ENCODE measurements around the gene TMEM35B. TPM values are rescaled to one million over a fixed set of nuclear protein-coding genes. Genes with fewer than 3 reads are reported as not detected.

The TMEM35B gene
- total RNA-seq, 4 donors from 2014 or later: 50.1 to 123 (median 67.0) TPM

DNA sequence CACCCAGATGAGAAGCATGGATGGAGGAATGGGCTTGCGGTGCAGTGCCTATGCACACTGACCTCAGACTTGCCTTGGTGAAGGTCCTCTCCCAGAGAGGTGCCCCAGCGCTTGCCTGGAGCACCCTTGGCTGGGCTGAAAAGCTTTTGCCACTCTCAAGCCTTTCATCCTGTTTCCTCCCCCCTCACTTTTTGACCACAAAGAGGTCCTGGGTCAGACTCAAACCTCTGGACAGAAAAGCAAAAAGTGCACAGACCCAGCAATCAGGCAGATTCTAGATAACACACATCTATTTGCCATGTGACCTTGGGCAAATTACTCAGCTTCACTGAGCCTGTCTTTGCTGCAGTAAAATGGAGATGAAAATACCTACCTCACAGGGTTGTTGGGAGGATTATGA is 7.3 kb downstream of the TMEM35B start:
- TF ChIP-seq CTCF (IDR thresholded peaks at IDR 0.05) (no peak), POLR2A (IDR thresholded peaks at IDR 0.05) (no peak)

DNA sequence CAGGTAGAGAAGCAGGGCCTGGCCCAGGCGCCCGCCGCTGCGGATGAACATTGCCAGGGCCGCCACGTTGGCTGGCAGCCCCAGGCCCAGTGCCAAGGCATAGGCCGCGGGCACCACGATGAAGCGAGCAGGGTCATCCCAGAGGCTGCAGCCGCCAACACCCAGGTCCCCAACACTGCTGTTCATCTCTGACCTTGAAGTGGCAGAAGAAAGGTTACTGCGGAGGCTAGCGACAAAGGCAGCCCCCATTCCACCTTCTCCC is 8.0 kb downstream of the TMEM35B start:
- H3K36me3 ChIP-seq: no peaks in the 10 kb centered on the region
- H3K27me3 ChIP-seq: no peaks in the 10 kb centered on the region
- intact Hi-C loops (cut with DNase I): no loop called here
- WGBS, 2 donors: 92 to 100% methylated on average over 2 to 9 of the region's 13 CpGs
- peaks cover 2 to 19% of the 10 kb centered on the region in 2 donors for H3K4me1 ChIP-seq
- no peaks in the 10 kb centered on the region for H3K9me3 ChIP-seq
- TF ChIP-seq CTCF (IDR thresholded peaks at IDR 0.05) (no peak), POLR2A (IDR thresholded peaks at IDR 0.05) (no peak)
- DNase-seq: no peak
- no peak overlapping the region for H3K4me3 ChIP-seq (replicated peaks in 1 of 3)
- H3K27ac ChIP-seq: no peak overlapping the region

More for the DNA sequence above, 7.3 kb downstream of the TMEM35B start:
- no peak for DNase-seq
- Histone ChIP-seq H3K4me1 (peaks cover 2 to 15% of the 10 kb centered on the region in 2 donors), H3K27me3 (no peaks in the 10 kb centered on the region), H3K36me3 (no peaks in the 10 kb centered on the region), H3K9me3 (no peaks in the 10 kb centered on the region), H3K27ac (no peak overlapping the region), H3K4me3 (replicated peaks in 1 of 3) (no peak overlapping the region)
- intact Hi-C loops (cut with DNase I): no loop called here
- WGBS, 2 donors: 100% methylated on average over 2 of the region's 2 CpGs

- no peak overlapping the region for H3K4me3 ChIP-seq (replicated peaks in 1 of 3)
- H3K9me3 ChIP-seq: no peaks in the 10 kb centered on the region
- intact Hi-C loops (cut with DNase I): no loop called here
- WGBS, 2 donors: 72 to 79% methylated on average over 30 to 62 of the region's 72 CpGs
- H3K27ac ChIP-seq: no peak overlapping the region
- no peaks in the 10 kb centered on the region for H3K27me3 ChIP-seq
- no peak for DNase-seq
- no peaks in the 10 kb centered on the region for H3K36me3 ChIP-seq
- TF ChIP-seq CTCF (IDR thresholded peaks at IDR 0.05): no peak
- no peak for TF ChIP-seq POLR2A (IDR thresholded peaks at IDR 0.05)
- H3K4me1 ChIP-seq: peaks cover 2 to 19% of the 10 kb centered on the region in 2 donors
Observed at GRCh38 chr1:34976384-34977209, 8.6 kb downstream of the TMEM35B start.

DNA sequence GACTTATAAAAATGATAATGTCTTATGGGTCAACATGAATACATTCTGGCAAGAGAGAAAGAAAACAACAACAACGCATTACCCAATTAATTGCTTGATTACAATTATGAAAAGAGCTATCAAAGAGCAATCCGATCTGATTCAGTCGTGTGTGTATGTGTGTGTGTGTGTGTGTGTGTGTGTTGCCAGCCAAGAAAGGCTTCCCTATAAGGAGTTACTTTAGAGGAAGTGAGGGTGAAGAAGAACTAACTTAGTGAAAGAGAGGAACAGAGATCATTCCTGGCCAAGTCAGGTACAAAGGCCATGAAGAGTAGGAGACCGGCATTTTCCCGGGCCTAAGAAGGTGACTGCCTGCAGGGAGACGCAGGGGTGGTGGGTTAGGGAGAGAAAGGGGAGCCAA is 9.4 kb downstream of the TMEM35B start:
- Histone ChIP-seq H3K27ac (no peak overlapping the region), H3K9me3 (no peaks in the 10 kb centered on the region), H3K4me1 (peaks cover 2 to 19% of the 10 kb centered on the region in 2 donors), H3K4me3 (replicated peaks in 1 of 3) (no peak overlapping the region), H3K36me3 (no peaks in the 10 kb centered on the region), H3K27me3 (no peaks in the 10 kb centered on the region)
- WGBS, 2 donors: 89% methylated on average over 6 of the region's 6 CpGs
- intact Hi-C loops (cut with DNase I): no loop called here
- no peak for DNase-seq
- no peak for TF ChIP-seq CTCF (IDR thresholded peaks at IDR 0.05)
- no peak for TF ChIP-seq POLR2A (IDR thresholded peaks at IDR 0.05)

DNA sequence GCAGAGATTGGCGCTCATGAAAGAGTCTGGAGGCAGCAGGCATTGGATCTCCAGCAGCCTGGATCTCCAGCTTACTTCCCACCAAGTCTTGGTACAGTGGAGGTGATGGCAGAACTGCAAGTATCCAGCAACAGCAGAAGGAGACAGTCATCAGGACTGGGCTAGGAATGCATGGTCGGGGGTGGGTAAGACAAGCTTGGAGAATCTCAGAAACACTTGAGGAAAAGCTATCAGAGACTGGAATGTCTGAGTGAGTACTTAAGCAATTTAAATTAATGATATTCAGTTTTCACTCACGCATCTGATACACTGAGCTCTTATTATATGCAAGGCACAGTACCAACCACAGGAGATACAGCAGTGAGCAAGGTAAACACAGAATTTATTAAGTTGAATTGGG is 9.8 kb downstream of the TMEM35B start:
- H3K27ac ChIP-seq: no peak overlapping the region
- no peak for DNase-seq
- no peaks in the 10 kb centered on the region for H3K27me3 ChIP-seq
- peaks cover 2 to 16% of the 10 kb centered on the region in 2 donors for H3K4me1 ChIP-seq
- intact Hi-C loops (cut with DNase I): no loop called here
- no peak overlapping the region for H3K4me3 ChIP-seq (replicated peaks in 1 of 3)
- TF ChIP-seq POLR2A (IDR thresholded peaks at IDR 0.05): no peak
- WGBS, 2 donors: 74 to 80% methylated on average over 3 of the region's 3 CpGs
- H3K36me3 ChIP-seq: no peaks in the 10 kb centered on the region
- H3K9me3 ChIP-seq: no peaks in the 10 kb centered on the region
